Measurements from ENCODE around the gene AMIGO1. TPM values are rescaled to one million over a fixed set of nuclear protein-coding genes. Genes with fewer than 3 reads are reported as not detected.

AMIGO1 gene
- total and polyA plus RNA-seq, 2 of the 8 experiments (the other 6 are each of a cell fraction or from before 2014, with no cell fraction given), result 1.5 to 2.7 TPM

GRCh38 chr1:109466125-109466451 lies 43.4 kb downstream of the AMIGO1 start (continued):
- no peak for TF ChIP-seq SP2 (IDR thresholded peaks at IDR 0.05; ENCODE audit: low read length)
- no peak for TF ChIP-seq NANOG (IDR thresholded peaks at IDR 0.05; ENCODE audit: insufficient read depth, low read depth, low read length, poor library complexity, severe bottlenecking)
- TF ChIP-seq EGR1 (IDR thresholded peaks at IDR 0.05; ENCODE audit: borderline replicate concordance, low read depth, low read length), result no peak
- TF ChIP-seq CHD2 (IDR thresholded peaks at IDR 0.05; ENCODE audit: low read length), result no peak
- TF ChIP-seq SP1 (IDR thresholded peaks at IDR 0.05; ENCODE audit: low read depth, low read length), result no peak
- TF ChIP-seq BCL11A (IDR thresholded peaks at IDR 0.05; ENCODE audit: low read depth in 2 of 2, low read length in 2 of 2), result no peak
- no peak for TF ChIP-seq CTCF (IDR thresholded peaks at IDR 0.05; ENCODE audit: control extremely low read depth in 1 of 3, insufficient read depth in 1 of 3, low read depth in 1 of 3, low read length in 3 of 3)
- no peak for TF ChIP-seq SRF (IDR thresholded peaks at IDR 0.05; ENCODE audit: low read depth, low read length)
